MM.1S (cell line): ENCODE data around the gene CAPN6.

Experiments
- CTCF ChIP-seq: fragments of 300-600 bp; sonication (generic); IDR thresholded peaks from 2 replicates; pipeline ENCODE4 v1.5.1; 2016; ENCODE audit warnings: antibody characterized with exemption, low read length, mixed read lengths
- EZH2 ChIP-seq: fragments of 300-600 bp; sonication (generic); optimal IDR thresholded peaks from 2 replicates; pipeline ENCODE3; 2017; ENCODE audit warnings: low read depth, mild to moderate bottlenecking, antibody characterized with exemption, low read length, mixed read lengths

- peak; percentile 57 for TF ChIP-seq CTCF
- TF ChIP-seq EZH2 = no peak
Observed at GRCh38 chrX:111244235-111244750, 26.0 kb downstream of the CAPN6 start.
